Smooth muscle cell of the brain vasculature (primary cell): ENCODE measurements around the gene LMLN.
A peak's percentile ranks its signal among the peaks of the same experiment; 100 is the strongest.
"Not testable (repeated sequence)": the region's sequence is repeated elsewhere in the genome, so short reads cannot be mapped to it uniquely, and the experiment has no call there.

Source experiments
- DNase-seq: peaks from one replicate; pipeline ENCODE4 v3.0.0-alpha.2; 2012; ENCODE audit warnings: low read depth, low spot score

LMLN gene

DNA sequence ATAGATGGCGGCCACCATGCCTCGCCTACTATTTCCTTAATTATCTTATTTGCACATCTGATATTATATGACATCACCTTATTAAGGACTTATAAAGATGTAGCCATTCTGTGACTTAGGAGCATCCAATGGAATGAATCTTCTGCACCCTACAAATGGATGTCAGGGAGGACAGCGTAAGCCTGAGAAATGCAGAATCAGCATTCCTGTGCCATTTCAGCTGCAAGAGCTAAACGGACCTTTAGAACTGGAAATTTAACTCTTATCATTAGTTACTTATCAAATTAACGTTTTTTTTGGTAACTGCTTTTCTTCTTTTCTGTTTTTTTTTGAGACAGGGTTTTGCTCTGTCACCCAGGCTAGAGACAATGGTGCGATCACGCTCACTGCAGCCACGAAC, 65.6 kb downstream of the LMLN start:
- no peak for DNase-seq

DNA sequence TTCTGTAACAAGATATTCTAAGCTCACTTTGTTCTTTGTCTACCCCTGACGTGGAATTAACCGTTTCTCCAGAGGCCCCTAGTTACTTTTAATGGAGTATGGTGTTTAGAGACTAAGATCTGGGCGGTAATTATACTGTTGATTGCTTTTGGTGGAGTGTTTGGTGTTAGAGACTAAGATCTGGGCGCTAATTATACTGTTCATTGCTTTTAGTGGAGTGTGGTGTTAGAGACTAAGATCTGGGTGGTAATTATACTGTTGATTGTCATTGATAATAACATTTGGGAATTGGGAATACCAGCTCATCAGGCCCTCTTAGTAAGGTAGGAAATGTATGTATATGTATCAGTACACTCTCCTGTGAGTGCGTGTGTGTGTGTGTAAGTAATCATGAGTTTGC, 66.6 kb downstream of the LMLN start:
- no peak for DNase-seq

DNA sequence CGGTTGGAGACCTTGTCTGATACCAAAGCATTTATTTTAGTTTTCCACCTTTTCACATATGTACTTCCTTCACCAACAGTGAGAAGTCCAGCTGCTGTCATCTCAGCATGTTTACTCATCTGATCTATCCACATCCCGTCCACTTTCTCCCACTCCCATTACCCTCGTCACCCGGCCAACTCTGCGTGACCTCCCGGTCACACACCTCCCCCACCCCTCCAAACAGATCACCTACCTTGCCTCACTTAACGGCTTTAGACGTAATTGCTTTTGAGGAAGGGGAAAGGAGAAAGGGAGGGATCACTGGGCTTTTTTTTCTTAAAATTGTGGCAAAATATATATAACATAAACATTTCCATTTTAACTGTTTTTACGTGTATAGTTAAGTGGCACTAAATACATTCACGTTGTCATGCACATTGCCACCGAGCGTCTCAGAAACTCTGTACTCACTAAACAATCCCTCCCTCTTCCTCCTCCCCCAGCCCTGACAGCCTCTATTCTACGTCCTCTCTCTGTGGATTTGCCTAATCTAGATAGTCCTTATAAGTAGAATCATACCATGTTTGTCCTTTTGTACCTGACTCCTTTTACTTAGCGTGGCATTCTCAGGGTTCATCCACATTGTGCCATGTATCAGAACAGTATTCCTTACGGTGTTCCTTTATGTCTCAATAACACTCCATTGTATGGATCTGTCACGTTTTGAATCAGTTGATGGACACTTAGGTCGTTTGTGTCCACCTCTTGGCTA, 67.2 kb downstream of the LMLN start:
- no peak for DNase-seq

DNA sequence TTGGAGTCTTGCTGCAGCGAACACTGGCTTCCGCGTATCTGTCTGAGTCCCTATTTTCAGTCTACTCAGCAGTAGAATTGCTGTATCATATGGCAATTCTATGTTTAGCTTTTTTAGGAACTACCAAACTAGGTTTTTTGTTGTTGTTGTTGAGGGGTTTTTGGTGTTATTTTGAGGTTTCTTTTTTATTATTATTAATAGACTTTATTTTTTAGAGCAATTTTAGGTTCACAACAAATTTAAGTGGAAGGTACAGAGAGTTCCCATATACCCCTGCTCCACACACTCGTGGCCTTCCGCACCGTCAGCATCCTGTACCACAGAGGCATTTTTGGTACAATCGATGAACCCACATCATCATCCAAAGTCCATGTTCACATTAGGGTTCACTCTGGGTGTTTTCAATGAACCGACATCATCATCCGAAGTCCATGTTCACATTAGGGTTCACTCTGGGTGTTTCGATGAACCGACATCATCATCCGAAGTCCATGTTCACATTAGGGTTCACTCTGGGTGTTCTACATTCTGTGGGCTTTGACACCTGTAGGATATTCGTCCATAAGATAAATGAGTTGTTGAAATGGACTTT, 67.9 kb downstream of the LMLN start:
- DNase-seq, result no peak

DNA sequence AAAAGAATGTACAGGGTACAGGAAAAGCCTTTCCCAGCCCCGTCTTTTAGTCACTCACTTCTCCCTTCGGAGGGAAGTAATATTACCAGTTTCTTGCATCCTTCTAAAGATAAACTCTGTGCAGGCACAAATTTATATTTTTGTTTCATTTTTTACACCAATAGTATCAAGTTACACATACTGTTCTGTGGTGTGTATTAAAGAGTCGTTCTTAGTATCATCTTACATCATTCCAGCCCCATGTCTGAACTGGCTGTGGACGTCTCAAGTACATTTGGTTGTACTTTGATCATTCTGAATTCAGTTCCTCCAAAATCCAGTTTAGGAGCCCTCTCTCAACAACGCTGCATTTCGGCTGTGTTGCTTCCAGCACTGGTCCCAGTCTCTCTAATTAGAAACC, 68.7 kb downstream of the LMLN start:
- DNase-seq, result peak; percentile 12

DNA sequence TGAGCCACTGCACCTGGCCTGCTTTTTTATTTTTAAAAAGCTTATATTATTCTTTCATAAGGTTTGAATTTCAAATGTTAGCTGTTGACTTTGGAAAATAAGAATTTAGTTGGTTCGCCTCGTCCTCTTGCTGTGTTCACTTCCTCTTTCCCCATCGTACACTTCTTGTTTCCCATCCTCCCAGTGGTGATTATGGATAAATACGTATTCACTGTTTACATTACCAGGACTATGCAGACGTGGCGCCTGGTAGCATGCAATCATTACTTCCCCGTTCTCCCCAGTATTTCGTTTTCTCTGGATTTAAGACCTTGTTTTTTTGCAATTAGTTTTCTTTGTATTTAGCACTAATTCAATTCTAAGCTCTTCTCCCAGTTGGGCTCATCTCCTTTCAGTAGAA, 70.1 kb downstream of the LMLN start:
- no peak for DNase-seq

DNA sequence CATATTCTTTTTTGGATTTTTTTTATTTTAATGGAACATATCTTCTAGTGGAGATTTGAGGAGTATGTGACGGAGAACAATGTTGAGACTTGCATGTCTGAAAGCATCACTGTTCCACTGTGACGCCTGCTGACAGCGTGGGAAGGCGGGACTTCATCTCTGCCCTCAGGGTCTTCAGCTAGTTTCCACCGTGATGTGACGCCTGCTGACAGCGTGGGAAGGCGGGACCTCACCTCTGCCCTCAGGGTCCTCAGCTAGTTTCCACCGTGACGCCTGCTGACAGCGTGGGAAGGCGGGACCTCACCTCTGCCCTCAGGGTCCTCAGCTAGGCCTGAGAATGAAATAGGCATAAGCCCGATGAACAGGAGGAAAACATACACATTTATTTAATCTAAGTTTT, 70.7 kb downstream of the LMLN start:
- DNase-seq, result no peak

DNA sequence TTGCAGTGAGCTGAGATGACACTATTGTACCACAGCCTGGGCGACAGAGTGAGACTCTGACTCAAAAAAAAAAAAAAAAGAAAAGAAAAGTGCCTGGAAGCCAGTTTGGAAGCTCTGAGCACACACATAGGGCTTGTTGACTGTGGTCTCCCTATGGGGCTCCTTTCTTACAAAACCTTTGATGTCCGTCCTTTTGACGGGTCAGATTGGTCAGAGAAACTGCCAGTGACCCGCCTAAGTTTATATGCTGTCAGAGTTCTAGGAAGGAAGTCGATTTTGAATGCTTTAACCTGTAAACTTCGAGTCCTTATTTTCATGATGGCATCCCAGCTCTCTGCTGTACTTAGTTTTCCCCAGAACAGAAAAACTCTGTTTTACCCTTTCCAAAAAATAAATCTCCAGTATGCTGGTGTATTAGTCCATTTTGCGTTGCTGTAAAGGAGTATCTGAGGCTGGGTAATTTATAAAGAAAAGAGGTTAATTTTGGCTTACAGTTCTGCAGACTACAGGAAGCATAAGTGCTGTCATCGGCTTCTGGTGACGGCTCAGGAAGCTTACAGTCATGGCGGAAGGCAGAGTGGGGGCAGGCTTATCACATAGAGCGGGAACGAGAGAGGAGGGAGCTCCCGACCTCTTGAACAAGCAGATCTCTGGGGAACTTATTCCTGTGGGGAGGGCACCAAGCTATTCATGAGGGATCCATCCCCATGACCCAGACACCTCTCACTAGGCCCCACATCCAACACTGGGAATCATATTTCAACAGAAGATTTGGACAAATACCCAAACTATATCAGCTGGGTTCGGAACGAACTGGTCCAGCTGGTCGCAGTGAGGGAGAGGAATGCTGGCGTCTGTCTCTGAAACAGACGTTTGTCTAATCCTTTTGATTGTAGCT, 72.3 kb downstream of the LMLN start:
- no peak for DNase-seq

DNA sequence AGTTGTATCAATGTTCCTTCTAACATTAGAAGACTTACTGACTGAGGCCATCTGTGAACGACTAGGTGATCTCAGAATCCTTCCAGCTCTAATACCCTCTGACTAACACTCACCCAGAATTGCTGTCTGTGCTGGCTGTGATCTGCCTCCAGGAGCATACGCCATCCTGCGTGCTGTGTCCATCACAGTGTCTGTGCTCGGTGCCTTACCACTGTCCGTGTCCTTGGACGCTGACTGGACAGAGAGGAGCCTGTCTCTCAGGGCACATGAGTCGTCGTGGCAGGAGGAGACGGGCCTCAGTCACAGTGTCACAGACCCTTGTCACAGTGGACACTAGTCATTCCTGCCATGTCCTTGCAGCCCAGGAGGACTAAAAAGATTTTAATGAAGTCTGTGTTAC, 83.1 kb downstream of the LMLN start:
- DNase-seq, result no peak

DNA sequence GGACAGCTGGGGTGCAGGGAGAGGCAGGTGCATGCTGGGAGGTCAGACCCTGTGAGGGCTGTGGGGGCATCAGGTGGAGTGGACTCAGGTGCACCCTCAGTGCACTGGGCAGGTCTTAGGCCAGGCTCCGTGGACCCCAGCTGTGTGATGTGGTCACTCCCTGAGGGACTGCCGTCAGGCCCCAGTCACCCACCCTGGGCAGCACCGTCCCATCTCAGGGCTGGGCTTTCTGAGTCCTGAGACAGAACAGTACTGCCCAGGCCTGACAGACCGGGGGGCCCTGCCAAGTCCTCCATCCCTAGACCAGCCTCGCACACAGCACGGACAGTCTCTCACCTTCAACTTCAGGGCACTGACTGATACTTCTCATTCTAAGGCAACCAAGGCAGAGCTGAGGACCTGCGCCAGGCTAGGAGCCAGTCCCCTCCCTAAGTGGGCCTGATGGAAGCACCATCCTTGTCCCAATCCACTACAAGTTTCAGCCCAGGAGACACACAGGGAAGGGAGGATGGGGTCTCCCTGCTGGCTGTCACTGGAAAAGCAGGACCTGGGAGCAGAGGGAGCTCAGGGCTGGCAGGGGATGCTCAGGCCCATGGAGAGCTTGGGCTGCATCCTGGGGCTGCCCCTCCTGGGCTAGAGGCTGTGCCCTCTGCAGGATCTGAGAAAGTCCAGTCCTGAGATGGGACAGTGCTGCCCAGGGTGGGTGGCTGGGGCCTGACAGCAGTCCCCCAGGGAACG, 86.3 kb downstream of the LMLN start:
- no peak for DNase-seq

DNA sequence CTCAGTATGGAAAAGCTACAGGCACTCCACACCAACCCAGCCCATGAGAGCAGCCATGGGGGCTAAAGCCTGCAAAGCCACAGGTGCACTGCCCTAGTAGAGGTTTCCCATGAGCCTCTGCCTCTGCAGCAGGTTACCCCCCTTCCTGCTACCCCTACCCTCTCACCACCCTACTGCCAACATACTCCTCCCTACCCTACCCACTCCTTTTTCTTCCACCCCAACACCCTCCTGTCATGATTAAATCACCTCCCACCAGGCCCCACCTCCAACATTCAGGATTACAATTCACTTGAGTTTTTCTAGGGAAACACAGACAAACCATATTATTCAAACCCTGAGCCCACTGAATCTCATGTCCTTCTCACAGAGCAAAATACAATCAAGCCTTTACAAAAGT, 88.4 kb downstream of the LMLN start:
- DNase-seq, result no peak

DNA sequence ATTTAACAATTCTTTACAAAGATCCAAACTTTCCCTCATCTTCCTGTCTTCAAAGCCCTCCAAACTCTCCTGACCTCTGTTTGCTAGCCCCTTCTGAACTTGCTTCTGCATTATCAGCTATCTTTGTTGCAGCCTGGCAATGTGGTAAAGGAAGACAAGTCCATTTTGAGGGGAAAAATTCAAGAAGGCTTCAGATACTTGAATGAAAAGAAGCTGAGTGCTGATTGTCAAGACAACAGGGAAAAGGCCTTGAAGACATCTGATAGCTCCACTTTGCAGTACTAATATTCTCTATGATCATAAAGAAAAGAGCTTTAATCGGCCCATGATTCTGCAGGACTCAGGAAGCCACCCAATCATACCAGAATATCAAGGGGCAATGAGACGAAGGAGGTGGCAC, 91.8 kb downstream of the LMLN start:
- no peak for DNase-seq

DNA sequence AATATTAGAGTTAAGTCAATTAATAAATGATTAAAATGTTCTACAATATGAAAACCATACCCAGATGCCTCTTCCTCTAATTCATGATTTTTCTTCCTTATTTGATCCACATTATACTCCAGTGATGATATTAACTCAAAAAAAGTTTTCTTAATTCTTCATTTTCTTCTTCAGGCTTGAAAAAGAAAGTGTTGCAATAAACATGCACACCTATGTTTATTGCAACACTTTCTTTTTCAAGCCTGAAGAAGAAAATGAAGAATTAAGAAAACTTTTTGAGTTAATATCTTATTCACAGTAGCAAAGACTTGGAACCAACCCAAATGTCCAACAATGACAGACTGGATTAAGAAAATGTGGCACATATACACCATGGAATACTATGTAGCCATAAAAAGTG, 93.4 kb downstream of the LMLN start:
- DNase-seq, result not testable (repeated sequence)

DNA sequence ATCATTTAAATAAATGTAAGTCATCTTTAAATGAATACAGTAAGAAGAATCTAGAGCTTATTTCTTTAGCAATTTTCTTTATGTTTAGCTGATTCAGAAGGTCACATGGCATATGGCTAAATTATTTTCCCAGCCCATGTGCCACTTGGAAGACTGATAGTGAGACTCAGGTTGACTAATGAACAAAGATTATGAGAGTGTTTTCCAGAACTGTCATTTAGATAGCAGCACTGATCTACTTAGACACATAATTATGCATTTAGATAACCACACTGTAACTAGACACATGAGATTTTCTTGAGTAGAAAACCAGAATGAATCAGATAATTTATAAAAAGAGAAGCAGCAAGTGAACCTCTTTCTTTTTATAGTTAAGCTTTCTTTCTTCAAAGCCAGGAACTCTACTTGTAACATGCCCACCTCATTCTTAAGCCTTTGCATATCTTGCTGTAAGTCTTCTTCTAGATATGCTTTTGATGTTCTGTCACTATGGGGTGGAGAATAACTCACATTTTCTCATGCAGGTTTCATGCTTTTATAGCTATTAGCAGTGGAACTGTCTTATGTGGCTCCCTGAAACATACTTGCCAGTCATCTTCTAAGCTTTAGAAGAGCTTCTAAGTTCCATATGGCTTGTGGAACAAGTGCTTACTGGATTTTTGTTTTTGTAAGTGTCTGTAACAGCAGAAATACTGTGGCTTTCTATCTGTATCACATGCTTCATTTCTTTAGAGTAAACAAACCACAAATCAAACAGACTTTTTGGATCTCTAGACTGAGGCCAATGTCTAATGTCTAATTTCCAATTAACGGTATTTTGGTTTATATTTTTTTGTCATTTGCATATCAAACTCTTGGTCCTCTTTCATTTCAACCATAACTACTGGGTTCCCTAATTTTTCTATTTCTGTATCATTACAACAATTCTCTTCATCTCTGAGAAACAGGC, 101.4 kb downstream of the LMLN start:
- no peak for DNase-seq

DNA sequence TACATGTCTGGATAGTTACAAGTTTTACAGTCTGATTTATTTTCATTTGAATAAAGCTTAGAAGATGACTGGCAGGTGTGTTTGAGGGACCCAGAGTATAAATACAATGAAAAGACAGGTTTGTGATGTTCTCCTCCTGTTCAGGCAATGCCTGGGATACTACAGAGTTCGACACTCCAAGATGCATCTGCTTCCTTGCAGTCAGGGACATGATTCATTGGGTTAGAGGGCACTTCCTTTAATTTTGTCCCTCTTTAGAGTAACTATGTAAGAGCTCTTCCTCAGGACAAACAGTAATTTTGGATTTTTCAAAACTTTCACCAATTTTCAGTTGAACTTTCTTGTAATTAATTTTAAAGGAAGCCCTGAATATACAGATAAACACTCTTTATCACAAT, 102.0 kb downstream of the LMLN start:
- DNase-seq, result no peak

DNA sequence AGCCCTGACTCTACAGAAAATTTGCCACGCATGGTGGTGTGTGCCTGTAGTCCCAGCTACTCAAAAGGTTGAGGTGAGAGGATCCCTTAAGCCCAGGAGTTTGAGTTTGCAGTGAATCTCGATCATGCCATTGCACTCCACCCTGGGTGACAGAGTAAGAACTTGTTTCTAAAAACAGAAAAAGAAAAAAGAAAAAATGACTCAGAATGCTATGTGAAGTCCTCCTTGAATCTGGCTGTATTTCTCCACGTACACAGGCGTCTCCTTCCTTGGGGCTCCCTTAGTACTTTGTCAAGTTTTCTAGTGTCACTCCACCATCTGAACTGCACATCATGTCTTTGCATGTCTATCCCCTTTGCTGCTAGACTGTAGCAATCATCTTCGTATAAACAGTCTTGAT, 104.4 kb downstream of the LMLN start:
- no peak for DNase-seq

DNA sequence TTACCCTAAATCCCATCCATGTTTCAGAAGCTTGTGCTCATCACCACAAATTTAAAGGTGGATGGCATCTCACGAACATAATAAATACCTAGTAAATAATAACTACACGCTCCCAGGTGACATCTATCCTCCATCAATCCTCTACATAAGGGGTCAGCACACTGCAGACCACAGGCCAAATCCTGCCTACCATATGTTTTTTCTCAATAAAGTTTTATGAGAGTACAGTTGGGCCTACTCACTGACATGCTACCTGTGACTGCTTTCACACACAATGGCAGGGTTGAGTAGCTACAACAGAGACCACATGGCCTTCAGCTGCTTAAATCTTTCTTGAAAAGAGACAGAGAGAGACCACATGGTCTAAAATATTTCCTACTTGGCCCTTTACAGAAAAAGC, 105.9 kb downstream of the LMLN start:
- no peak for DNase-seq

DNA sequence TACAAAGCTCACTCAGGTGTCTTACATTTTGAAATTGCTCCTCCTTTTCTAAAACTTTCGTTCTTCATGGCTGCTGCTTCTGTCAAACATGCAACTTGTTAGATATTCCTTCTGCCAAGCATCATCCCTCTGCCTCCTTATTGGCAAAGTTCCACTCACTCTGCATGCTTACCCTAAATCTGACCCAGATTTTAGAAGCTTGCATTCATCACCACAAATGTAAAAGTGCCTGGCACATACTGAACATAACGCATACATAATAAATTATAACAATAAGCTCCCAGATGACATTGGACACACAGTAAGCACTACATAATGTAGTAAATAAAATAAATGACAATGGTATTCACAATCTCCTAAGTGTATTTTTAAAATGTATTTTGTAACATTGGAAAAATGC, 107.4 kb downstream of the LMLN start:
- DNase-seq, result no peak

DNA sequence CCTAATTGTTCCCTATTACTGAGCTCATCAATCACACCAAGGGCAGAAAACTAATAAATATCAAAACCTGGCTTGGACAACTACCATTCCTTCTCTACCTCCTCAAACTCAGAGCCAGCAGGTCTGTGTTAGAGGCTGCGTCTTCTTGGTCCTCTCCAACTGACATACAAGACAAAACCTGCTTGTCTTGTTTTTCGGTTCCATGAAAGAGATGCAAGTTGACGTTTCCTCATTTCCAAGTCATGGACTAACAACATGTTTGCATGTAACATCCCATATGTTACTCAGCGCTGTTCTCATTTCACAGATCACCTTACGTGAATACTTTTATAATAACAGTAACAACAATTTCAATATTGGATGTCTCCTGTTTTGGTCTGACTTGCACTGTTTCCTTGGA, 110.9 kb downstream of the LMLN start:
- no peak for DNase-seq

DNA sequence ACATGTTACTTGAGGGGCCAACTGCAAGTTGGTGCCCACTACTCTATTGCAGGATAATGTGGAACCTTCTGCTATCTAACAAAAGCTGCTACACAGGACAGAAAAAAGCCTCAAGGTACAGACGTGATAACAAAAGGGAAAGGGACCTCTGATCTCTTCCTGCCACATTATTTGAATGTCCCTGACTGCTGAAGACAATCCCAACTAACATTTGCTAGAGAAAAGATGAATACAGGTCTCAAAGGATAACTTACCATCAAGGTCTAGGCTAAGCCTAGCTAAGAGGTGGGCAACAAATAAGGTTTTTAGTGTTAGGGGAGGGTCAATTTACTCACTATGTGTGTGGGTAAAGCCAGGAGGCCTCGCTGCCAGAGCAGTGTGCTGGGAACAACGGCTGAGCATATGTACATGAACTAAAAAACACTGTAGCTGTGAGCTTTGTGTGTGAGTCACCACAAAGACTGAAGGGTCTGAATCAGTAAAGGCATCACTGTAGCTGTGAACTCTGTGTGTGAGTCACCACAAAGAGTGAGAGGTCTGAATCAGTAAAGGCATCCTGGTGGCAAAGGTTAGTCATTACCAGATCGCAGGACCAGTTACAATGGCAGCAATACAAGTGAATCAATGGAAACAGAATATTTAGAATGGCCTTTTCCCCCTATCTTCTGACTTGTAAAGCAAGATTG, 111.7 kb downstream of the LMLN start:
- peak; percentile 45 for DNase-seq
